SHP77 treated with DMSO at 0.1 percent for 48 hours (cell line): ENCODE results near the gene CFAP74.

ENCODE experiments used
- DNase-seq: peaks from one replicate; lab custom pipeline; 2025; lab: John Stamatoyannopoulos, UW

The CFAP74 gene

DNA sequence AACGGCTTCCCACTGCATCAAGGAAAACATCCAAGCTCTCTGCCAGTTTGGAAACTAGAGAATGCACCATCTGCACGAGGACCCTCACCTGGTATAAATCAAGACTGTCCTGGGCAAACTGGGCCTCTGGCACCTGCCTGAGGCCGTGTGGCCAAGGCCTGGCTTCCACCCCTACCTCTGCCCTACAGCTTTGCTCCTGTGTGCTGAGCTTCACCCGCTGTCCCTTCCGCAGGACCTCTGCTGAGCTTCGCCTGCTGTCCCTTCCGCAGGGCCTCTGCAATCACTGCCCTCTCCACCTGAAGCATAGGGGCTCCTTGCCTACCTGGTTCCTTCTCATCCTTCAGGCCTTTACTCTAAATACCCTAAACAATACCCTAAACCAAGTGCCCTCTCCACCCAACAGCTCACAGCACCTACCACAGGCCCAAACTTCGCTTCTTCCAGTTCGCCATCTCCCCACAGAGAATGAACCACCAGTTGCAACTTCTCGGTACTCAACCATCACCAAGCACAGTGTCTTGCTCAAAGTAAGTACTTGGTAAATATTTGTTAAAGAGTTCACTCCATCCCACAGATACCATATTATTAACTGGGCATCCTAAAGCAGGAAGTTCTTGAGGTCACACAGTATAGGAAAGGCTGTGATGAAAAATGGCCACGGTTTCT is 131.1 kb downstream of the CFAP74 start:
- no peak for DNase-seq
